Ecto neural progenitor cell (in vitro differentiated cells): ENCODE results near the gene ALG9.

Source experiments
- DNase-seq: peaks from one replicate; pipeline ENCODE4 v3.0.0-alpha.2; 2018; ENCODE audit warnings: low spot score

Gene ALG9

GRCh38 chr11:111765984-111766833, 105.2 kb downstream of the ALG9 start, which contains the start of gene PPP2R1B:
Gene PPP2R1B, minus strand, starts transcription at chr11:111766389. Its CDS starts 28 bp downstream, at chr11:111766361.
- DNase-seq, result peak; percentile 92

DNA sequence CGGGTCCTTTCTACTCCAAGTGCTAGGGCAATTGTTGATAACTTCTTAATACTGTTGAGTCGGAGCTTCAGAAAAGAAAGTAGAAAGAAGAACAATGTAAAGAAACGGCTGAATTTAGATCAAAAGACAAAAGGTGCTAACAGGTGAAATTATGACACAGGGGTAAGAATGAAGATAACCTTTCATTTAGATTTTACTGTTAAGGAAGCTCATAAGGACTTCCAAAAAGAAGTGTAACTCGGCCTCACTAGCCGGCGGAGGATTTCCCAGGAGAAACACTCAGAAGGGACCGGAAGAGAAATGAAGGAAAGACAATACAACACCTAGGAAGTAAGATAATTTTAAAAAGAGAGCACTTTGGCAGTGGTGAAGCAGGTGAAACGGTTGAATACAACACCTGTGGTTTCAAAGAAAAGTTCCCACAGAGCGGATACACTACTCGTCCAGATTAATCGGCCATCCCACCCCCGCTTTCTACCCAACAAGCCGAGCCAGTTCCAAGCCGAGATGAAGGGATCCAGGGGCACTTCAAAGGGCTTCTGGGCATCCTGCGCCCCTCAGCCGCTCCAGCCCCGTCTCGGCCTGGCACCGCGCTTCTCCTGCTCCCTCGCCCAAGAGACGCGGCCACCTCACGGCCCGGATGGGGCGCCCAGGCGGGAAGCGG, 105.9 kb downstream of the ALG9 start:
- no peak for DNase-seq

- no peak for DNase-seq
Measured at GRCh38 chr11:111764621-111765020, 106.8 kb downstream of the ALG9 start.

GRCh38 chr11:111762981-111763643, 108.3 kb downstream of the ALG9 start:
- no peak for DNase-seq

- DNase-seq, result no peak
Measured at GRCh38 chr11:111762526-111762925, 108.9 kb downstream of the ALG9 start.

- DNase-seq, result no peak
Measured at GRCh38 chr11:111761036-111761435, 110.3 kb downstream of the ALG9 start.

GRCh38 chr11:111759778-111760407, 111.5 kb downstream of the ALG9 start:
- no peak for DNase-seq

GRCh38 chr11:111759376-111759775, 112.0 kb downstream of the ALG9 start:
- DNase-seq, result no peak

DNA sequence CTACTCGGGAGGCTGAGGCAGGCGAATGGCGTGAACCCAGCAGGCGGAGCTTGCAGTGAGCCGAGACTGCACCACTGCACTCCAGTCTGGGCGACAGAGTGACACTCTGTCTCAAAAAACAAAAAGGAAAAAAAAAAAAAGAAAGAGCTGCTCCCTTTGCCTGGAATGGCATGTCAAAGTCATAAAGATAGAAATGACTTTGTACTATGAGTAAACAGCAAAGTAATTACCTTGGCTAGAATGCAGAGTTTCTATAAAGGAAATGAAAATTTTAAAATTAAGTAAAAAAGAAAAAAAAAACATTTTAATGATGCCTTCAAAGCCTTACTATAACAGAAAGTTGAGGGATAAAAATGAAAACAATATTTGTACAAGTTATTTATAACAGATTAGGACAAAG, 115.3 kb downstream of the ALG9 start:
- DNase-seq, result no peak

- no peak for DNase-seq
Measured at GRCh38 chr11:111749646-111750045, 121.7 kb downstream of the ALG9 start.

GRCh38 chr11:111748035-111748804, 123.2 kb downstream of the ALG9 start:
- DNase-seq, result no peak

- no peak for DNase-seq
Measured at GRCh38 chr11:111745719-111746504, 125.5 kb downstream of the ALG9 start.

DNA sequence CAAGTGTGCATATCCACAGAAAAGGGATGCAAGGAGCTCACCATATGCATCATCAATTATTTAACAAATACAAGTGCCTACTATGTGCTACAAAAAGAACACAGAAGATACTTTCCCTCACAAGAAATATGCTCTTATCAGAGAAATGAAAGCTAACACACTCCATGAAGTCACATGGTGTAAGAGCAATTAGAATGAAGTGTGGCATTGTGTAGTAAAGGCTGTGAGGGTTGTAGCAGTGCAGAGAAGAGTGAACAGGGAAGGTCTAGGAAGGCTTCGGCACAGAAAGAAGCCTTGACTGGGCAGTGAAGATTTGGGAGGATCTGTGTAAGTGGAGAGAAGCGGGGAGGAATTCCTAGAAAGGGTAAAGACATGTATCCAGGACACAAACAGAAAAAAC, 127.7 kb downstream of the ALG9 start:
- DNase-seq, result no peak

DNA sequence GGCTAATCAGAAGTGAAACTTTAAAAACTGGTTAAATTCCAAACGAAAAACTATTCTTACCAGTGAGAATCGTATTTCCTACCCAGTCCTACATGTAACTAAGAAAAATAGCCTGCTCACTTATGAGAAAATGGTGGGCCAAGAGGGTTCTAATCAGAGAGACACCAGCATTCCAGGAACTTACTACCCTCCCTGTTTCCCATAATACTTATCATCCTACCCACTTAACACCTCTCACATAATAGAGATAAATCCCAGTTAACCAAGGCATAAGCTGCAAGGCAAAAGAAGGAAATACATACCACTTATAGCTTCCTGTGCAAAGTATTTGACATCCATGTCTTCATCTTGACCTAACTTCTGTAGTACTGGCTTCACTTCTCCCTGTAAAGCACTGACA, 129.6 kb downstream of the ALG9 start:
- no peak for DNase-seq

GRCh38 chr11:111739299-111739698, 132.1 kb downstream of the ALG9 start:
- no peak for DNase-seq

DNA sequence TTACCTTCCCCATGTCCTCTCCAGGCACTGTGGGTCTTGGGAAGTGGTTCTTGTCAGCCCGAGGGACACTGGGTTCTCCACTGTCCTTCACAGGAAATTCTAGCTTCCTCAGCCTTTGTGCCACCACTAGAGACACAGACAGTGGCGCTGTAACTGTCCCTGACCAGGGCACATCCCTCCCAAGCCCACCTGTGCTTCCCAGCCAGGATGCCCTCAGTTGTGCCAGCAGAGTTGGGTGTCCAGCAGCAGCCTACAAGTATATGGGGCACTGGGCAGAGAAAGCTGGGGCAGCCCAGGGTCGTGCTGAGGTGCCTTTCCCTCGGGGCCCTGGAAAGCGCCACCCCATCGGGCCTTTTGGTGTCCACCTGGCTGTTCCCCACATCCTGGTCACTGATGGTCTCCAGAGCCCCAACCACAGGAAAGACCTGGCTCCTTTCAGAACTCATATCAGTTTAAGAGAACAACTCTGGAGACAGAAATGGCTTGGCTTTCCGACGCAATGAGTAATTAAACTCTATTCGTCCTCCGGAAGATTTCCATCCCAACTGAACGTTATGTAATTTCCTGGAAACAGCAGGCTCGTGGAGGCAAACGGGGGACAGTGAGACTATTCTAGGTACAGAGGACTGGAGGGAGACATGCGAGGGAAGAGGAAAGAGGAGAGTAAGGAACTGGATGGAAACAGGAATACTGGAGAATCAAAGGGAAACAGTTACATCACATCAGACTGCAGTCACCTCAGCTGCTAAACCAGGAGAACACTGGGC, 133.8 kb downstream of the ALG9 start:
- no peak for DNase-seq

GRCh38 chr11:111736621-111737443, 134.5 kb downstream of the ALG9 start:
- no peak for DNase-seq
